GM23338 (cell line): Measurements from ENCODE around the gene ELMO2. TPM values are rescaled to one million over a fixed set of nuclear protein-coding genes. Genes with fewer than 3 reads are reported as not detected.

ENCODE experiments used
- ATAC-seq: fragments of 200-7000 bp; cut with Tn5 transposase; 3 replicates; pipeline ENCODE4 v1.9.1; 2020
- DNase-seq: peaks from one replicate; pipeline ENCODE4 v3.0.0-alpha.2; 2015; ENCODE audit warnings: low spot score
- H2AFZ ChIP-seq: fragments of 200-600 bp; sonication (generic); 2 replicates; pipeline ENCODE4 v1.8.0; 2016; ENCODE audit warnings: antibody characterized with exemption, mild to moderate bottlenecking, moderate library complexity
- H3F3A ChIP-seq: fragments of 200-600 bp; sonication (generic); replicated peaks from 2 replicates; pipeline ENCODE4 v1.8.0; 2017; ENCODE audit warnings: antibody characterized with exemption, mixed run types, low read depth
- H3K27ac ChIP-seq: fragments of 200-600 bp; sonication (generic); 2 replicates; pipeline ENCODE4 v1.6.1; 2016; ENCODE audit warnings: low read depth
- H3K27me3 ChIP-seq: fragments of 200-600 bp; sonication (generic); 2 replicates; pipeline ENCODE4 v1.8.0; 2016; ENCODE audit warnings: mild to moderate bottlenecking, mixed run types, moderate library complexity; ENCODE audit not compliant: insufficient read depth
- H3K36me3 ChIP-seq: fragments of 200-600 bp; sonication (generic); 2 replicates; pipeline ENCODE4 v1.8.0; 2016; ENCODE audit warnings: mild to moderate bottlenecking; ENCODE audit not compliant: insufficient read depth
- H3K4me1 ChIP-seq: fragments of 200-600 bp; sonication (generic); 2 replicates; pipeline ENCODE4 v1.8.0; 2016; ENCODE audit warnings: mild to moderate bottlenecking, moderate library complexity; ENCODE audit not compliant: insufficient read depth
- H3K4me2 ChIP-seq: fragments of 200-600 bp; sonication (generic); 2 replicates; pipeline ENCODE4 v1.7.1; 2017; ENCODE audit warnings: mixed run types
- H3K4me3 ChIP-seq: fragments of 200-600 bp; sonication (generic); 2 replicates; pipeline ENCODE4 v1.6.1; 2016; ENCODE audit warnings: mixed run types
- H3K79me2 ChIP-seq: fragments of 200-600 bp; sonication (generic); replicated peaks from 2 replicates; pipeline ENCODE4 v1.8.0; 2017; ENCODE audit warnings: mild to moderate bottlenecking; ENCODE audit not compliant: insufficient read depth
- H3K9me2 ChIP-seq: fragments of 200-600 bp; sonication (generic); 2 replicates; pipeline ENCODE4 v1.8.0; 2017; ENCODE audit not compliant: insufficient read depth
- H4K20me1 ChIP-seq: fragments of 200-600 bp; sonication (generic); replicated peaks from 2 replicates; pipeline ENCODE4 v1.8.0; 2017; ENCODE audit warnings: mild to moderate bottlenecking; ENCODE audit not compliant: insufficient read depth
- H3K27ac Mint-ChIP-seq: 2 replicates; pipeline ENCODE4 v1.8.0; 2020; ENCODE audit warnings: inconsistent platforms, mild to moderate bottlenecking, moderate library complexity, mixed read lengths
- H3K27me3 Mint-ChIP-seq: 3 replicates; pipeline ENCODE4 v1.8.0; 2022; ENCODE audit warnings: low read depth, mild to moderate bottlenecking, moderate library complexity, mixed read lengths, inconsistent platforms; ENCODE audit not compliant: insufficient read depth, poor library complexity
- H3K36me3 Mint-ChIP-seq: 3 replicates; pipeline ENCODE4 v1.8.0; 2021; ENCODE audit warnings: low read depth, mild to moderate bottlenecking, inconsistent platforms, moderate library complexity, mixed read lengths
- H3K4me1 Mint-ChIP-seq: 3 replicates; pipeline ENCODE4 v1.8.0; 2020; ENCODE audit warnings: mild to moderate bottlenecking, inconsistent platforms, mixed read lengths
- H3K4me3 Mint-ChIP-seq: 3 replicates; pipeline ENCODE4 v1.8.0; 2021; ENCODE audit warnings: moderate library complexity, mild to moderate bottlenecking, inconsistent platforms, mixed read lengths
- H3K9me3 Mint-ChIP-seq: 3 replicates; pipeline ENCODE4 v1.8.0; 2020; ENCODE audit warnings: moderate library complexity, mild to moderate bottlenecking, inconsistent platforms, mixed read lengths
- EZH2phosphoT487 ChIP-seq: fragments of 200-600 bp; sonication (generic); IDR thresholded peaks from one replicate; pipeline ENCODE4 v1.8.1; 2018; ENCODE audit warnings: antibody characterized with exemption; ENCODE audit not compliant: unreplicated experiment
- POLR2AphosphoS5 ChIP-seq: IDR thresholded peaks from 2 replicates; pipeline ENCODE4 v1.6.1; 2016; ENCODE audit warnings: antibody characterized with exemption, low read depth
- STAT1 ChIP-seq: IDR thresholded peaks from one replicate; pipeline ENCODE4 v1.6.1; 2016; ENCODE audit warnings: antibody characterized with exemption; ENCODE audit not compliant: unreplicated experiment
- polyA plus RNA-seq: library from polyadenylated mRNA; unstranded; fragments of >200 nt; fragmentation: Nextera tagmentation; extraction: Ambion mirVana; gene quantifications from 2 replicates; pipeline ENCODE4 v1.2.1, GENCODE V29; 2016
- total RNA-seq: library from RNA; depleted of rRNA; stranded (reverse); fragments of >200 nt; shearing (Covaris generic); gene quantifications from 2 replicates; pipeline ENCODE4 v1.2.3, GENCODE V29; 2014
- TF ChIP-seq, protein P1 (sequence below): IDR thresholded peaks from 2 replicates; pipeline ENCODE4 v1.6.1; 2016; ENCODE audit warnings: antibody characterized with exemption
- TF ChIP-seq, protein P2 (sequence below): IDR thresholded peaks from one replicate; pipeline ENCODE4 v1.6.1; 2018; ENCODE audit warnings: antibody characterized with exemption; ENCODE audit not compliant: unreplicated experiment
- TF ChIP-seq, protein P3 (sequence below), 2 experiments: fragments of 200-600 bp in 1 of 2; sonication (generic) in 1 of 2; conservative IDR thresholded peaks; 2 replicates each; pipeline versions ENCODE4 v1.5.1 to v1.6.1; 2016 to 2017; ENCODE audit warnings: antibody characterized with exemption in 2 of 2, low read depth in 2 of 2, mild to moderate bottlenecking in 2 of 2, moderate library complexity in 1 of 2
- TF ChIP-seq, protein P4 (sequence below): fragments of 250-450 bp; sonication (Bioruptor Pico); IDR thresholded peaks from 2 replicates; pipeline ENCODE4 v1.5.0; 2020; ENCODE audit warnings: mild to moderate bottlenecking, moderate library complexity

ELMO2 gene
- total and polyA plus RNA-seq, 2 experiments from 2014 or later: 15.1 to 44.1 TPM

DNA sequence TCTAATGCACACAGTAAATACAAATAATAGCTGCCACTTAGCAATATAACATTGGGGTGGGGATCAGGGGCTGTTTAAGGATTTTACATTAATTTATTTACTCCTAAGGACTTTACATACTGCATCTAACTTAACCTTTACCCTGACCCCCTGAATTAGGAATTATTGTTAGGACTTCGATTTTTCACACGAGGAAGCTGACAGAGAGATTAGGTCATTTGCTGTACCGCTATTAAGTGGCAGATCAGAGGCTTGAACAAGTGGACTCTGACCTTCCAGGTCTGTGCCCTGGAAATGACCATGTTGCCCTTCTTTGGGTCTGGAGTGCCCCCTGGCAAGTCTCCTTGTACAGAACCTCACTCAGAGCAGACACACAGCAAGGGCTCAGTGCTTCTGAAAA lies 5.2 kb upstream of the ELMO2 start:
- H3K27me3 Mint-ChIP-seq: peaks cover 15% of the 10 kb centered on the region
- H2AFZ ChIP-seq: no peak overlapping the region
- H3K27ac ChIP-seq: no peak overlapping the region
- H3K27ac Mint-ChIP-seq: no peak overlapping the region
- H3K4me1 ChIP-seq: peaks cover 13% of the 10 kb centered on the region; the same call in 1 of the 2 replicates
- H3K9me3 Mint-ChIP-seq: no peaks in the 10 kb centered on the region
- no peak for TF ChIP-seq STAT1
- TF ChIP-seq, protein P1, sequence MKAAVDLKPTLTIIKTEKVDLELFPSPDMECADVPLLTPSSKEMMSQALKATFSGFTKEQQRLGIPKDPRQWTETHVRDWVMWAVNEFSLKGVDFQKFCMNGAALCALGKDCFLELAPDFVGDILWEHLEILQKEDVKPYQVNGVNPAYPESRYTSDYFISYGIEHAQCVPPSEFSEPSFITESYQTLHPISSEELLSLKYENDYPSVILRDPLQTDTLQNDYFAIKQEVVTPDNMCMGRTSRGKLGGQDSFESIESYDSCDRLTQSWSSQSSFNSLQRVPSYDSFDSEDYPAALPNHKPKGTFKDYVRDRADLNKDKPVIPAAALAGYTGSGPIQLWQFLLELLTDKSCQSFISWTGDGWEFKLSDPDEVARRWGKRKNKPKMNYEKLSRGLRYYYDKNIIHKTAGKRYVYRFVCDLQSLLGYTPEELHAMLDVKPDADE: no peak
- no peak for TF ChIP-seq POLR2AphosphoS5
- TF ChIP-seq, protein P2, sequence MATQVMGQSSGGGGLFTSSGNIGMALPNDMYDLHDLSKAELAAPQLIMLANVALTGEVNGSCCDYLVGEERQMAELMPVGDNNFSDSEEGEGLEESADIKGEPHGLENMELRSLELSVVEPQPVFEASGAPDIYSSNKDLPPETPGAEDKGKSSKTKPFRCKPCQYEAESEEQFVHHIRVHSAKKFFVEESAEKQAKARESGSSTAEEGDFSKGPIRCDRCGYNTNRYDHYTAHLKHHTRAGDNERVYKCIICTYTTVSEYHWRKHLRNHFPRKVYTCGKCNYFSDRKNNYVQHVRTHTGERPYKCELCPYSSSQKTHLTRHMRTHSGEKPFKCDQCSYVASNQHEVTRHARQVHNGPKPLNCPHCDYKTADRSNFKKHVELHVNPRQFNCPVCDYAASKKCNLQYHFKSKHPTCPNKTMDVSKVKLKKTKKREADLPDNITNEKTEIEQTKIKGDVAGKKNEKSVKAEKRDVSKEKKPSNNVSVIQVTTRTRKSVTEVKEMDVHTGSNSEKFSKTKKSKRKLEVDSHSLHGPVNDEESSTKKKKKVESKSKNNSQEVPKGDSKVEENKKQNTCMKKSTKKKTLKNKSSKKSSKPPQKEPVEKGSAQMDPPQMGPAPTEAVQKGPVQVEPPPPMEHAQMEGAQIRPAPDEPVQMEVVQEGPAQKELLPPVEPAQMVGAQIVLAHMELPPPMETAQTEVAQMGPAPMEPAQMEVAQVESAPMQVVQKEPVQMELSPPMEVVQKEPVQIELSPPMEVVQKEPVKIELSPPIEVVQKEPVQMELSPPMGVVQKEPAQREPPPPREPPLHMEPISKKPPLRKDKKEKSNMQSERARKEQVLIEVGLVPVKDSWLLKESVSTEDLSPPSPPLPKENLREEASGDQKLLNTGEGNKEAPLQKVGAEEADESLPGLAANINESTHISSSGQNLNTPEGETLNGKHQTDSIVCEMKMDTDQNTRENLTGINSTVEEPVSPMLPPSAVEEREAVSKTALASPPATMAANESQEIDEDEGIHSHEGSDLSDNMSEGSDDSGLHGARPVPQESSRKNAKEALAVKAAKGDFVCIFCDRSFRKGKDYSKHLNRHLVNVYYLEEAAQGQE: no peak
- TF ChIP-seq, protein P3, sequence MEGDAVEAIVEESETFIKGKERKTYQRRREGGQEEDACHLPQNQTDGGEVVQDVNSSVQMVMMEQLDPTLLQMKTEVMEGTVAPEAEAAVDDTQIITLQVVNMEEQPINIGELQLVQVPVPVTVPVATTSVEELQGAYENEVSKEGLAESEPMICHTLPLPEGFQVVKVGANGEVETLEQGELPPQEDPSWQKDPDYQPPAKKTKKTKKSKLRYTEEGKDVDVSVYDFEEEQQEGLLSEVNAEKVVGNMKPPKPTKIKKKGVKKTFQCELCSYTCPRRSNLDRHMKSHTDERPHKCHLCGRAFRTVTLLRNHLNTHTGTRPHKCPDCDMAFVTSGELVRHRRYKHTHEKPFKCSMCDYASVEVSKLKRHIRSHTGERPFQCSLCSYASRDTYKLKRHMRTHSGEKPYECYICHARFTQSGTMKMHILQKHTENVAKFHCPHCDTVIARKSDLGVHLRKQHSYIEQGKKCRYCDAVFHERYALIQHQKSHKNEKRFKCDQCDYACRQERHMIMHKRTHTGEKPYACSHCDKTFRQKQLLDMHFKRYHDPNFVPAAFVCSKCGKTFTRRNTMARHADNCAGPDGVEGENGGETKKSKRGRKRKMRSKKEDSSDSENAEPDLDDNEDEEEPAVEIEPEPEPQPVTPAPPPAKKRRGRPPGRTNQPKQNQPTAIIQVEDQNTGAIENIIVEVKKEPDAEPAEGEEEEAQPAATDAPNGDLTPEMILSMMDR (conservative IDR thresholded peaks at IDR 0.05; ENCODE audit: low read depth in 2 of 2): no peak
- H3K4me3 Mint-ChIP-seq: no peak overlapping the region
- H3K4me2 ChIP-seq: no peak overlapping the region
- H3K36me3 Mint-ChIP-seq: no peaks in the 10 kb centered on the region
- peaks cover 14% of the 10 kb centered on the region for H3K27me3 ChIP-seq
- no peak overlapping the region for H3K4me3 ChIP-seq
- peaks cover 8% of the 10 kb centered on the region; the same call in 2 of the 3 replicates for H3K4me1 Mint-ChIP-seq
- no peaks in the 10 kb centered on the region for H3K9me2 ChIP-seq
- no peaks in the 10 kb centered on the region for H3K79me2 ChIP-seq
- ATAC-seq: no peak
- no peak for DNase-seq
- H3K36me3 ChIP-seq: no peaks in the 10 kb centered on the region
- no peaks in the 10 kb centered on the region for H3F3A ChIP-seq
- H4K20me1 ChIP-seq: no peaks in the 10 kb centered on the region; the same call in 1 of the 2 replicates

DNA sequence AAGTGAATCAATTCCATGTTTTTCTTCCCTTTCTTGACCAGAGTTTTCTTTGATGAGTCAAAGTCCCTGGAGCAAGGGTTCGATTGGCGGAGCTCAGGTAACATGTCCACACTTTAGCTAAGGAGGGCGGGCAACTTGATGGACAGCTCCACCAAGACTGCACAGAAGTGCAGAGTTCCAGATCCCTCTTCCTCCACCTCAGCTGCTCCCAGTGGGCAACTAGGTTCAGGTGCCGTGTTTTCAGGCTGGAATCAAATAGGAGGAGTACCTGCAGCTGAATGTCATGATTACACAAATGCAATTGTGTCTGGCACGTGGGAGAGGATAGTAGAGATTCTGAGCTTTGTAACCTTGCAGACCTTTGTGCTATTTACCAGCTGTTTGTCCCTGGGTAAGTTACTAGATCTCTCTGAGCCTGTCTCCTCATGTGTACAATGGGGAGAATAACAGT lies 1.9 kb upstream of the ELMO2 start:
- Histone ChIP-seq H3F3A (no peaks in the 10 kb centered on the region), H3K27ac (no peak overlapping the region), H3K4me2 (no peak overlapping the region), H2AFZ (no peak overlapping the region), H3K4me1 (peaks cover 18% of the 10 kb centered on the region; the same call in 1 of the 2 replicates), H3K27me3 (peaks cover 14% of the 10 kb centered on the region), H3K79me2 (peaks cover 25% of the 10 kb centered on the region), H4K20me1 (no peaks in the 10 kb centered on the region; the same call in 1 of the 2 replicates), H3K9me2 (no peaks in the 10 kb centered on the region), H3K36me3 (no peaks in the 10 kb centered on the region), H3K4me3 (no peak overlapping the region)
- no peaks in the 10 kb centered on the region; the same call in 2 of the 3 replicates for H3K36me3 Mint-ChIP-seq
- H3K4me3 Mint-ChIP-seq: no peak overlapping the region
- ATAC-seq: no peak
- no peaks in the 10 kb centered on the region for H3K9me3 Mint-ChIP-seq
- H3K27ac Mint-ChIP-seq: no peak overlapping the region
- H3K27me3 Mint-ChIP-seq: peaks cover 15% of the 10 kb centered on the region
- DNase-seq: no peak
- peaks cover 14% of the 10 kb centered on the region for H3K4me1 Mint-ChIP-seq
- TF ChIP-seq EZH2phosphoT487: no peak
- TF ChIP-seq, protein P4, sequence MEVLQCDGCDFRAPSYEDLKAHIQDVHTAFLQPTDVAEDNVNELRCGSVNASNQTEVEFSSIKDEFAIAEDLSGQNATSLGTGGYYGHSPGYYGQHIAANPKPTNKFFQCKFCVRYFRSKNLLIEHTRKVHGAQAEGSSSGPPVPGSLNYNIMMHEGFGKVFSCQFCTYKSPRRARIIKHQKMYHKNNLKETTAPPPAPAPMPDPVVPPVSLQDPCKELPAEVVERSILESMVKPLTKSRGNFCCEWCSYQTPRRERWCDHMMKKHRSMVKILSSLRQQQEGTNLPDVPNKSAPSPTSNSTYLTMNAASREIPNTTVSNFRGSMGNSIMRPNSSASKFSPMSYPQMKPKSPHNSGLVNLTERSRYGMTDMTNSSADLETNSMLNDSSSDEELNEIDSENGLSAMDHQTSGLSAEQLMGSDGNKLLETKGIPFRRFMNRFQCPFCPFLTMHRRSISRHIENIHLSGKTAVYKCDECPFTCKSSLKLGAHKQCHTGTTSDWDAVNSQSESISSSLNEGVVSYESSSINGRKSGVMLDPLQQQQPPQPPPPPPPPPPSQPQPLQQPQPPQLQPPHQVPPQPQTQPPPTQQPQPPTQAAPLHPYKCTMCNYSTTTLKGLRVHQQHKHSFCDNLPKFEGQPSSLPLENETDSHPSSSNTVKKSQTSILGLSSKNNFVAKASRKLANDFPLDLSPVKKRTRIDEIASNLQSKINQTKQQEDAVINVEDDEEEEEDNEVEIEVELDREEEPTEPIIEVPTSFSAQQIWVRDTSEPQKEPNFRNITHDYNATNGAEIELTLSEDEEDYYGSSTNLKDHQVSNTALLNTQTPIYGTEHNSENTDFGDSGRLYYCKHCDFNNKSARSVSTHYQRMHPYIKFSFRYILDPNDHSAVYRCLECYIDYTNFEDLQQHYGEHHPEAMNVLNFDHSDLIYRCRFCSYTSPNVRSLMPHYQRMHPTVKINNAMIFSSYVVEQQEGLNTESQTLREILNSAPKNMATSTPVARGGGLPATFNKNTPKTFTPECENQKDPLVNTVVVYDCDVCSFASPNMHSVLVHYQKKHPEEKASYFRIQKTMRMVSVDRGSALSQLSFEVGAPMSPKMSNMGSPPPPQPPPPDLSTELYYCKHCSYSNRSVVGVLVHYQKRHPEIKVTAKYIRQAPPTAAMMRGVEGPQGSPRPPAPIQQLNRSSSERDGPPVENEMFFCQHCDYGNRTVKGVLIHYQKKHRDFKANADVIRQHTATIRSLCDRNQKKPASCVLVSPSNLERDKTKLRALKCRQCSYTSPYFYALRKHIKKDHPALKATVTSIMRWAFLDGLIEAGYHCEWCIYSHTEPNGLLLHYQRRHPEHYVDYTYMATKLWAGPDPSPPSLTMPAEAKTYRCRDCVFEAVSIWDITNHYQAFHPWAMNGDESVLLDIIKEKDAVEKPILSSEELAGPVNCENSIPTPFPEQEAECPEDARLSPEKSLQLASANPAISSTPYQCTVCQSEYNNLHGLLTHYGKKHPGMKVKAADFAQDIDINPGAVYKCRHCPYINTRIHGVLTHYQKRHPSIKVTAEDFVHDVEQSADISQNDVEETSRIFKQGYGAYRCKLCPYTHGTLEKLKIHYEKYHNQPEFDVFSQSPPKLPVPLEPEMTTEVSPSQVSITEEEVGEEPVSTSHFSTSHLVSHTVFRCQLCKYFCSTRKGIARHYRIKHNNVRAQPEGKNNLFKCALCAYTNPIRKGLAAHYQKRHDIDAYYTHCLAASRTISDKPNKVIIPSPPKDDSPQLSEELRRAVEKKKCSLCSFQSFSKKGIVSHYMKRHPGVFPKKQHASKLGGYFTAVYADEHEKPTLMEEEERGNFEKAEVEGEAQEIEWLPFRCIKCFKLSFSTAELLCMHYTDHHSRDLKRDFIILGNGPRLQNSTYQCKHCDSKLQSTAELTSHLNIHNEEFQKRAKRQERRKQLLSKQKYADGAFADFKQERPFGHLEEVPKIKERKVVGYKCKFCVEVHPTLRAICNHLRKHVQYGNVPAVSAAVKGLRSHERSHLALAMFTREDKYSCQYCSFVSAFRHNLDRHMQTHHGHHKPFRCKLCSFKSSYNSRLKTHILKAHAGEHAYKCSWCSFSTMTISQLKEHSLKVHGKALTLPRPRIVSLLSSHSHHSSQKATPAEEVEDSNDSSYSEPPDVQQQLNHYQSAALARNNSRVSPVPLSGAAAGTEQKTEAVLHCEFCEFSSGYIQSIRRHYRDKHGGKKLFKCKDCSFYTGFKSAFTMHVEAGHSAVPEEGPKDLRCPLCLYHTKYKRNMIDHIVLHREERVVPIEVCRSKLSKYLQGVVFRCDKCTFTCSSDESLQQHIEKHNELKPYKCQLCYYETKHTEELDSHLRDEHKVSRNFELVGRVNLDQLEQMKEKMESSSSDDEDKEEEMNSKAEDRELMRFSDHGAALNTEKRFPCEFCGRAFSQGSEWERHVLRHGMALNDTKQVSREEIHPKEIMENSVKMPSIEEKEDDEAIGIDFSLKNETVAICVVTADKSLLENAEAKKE (CRISPR knock-in tag): no peak
- TF ChIP-seq, protein P1: no peak
